NCI-H82 treated with DMSO at 0.1 percent for 48 hours (cell line): Measurements from ENCODE around the gene SYDE2.
"Not testable (repeated sequence)": the region's sequence is repeated elsewhere in the genome, so short reads cannot be mapped to it uniquely, and the experiment has no call there.

Source experiments
- DNase-seq: peaks from one replicate; lab custom pipeline; 2025; ENCODE audit not compliant: unreplicated experiment; lab: John Stamatoyannopoulos, UW

The SYDE2 gene

DNA sequence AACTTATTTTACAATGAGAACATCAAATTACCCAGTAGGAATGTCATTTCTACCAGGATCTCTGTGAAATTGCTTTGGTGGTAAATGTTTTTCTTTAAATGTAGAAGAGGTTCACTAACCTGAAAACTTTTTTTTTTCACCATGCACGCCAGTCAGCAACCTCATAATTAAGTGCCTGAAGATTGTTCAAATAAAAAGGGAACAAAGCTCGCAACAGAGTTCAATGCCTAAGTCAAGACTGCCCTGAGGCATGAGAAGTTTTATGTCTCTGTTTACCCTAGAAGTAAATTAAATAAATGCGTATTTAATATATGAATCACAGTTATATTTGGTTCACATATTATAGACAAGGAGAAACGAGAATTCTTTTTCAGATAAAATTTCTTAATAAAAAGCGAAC, 13.8 kb upstream of the SYDE2 start:
- DNase-seq: no peak

DNA sequence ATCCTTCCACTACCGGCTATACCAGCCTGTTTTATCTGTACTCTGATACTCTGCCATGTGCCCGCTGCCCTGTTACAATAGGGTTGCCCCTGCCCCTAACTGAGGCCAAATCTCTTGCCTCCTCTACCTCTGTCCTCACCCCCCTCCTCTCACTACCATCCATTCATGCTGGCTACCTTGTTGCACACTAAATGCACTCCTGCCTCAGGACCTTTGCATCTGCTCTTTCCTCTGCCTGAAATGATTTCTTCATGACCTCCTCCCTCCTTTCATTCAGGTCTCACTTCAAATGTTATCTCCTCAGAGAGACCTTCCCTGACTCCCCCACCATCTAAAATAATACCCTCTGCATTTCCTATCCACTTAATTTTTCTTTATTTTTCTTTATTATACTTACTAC, 7.7 kb upstream of the SYDE2 start:
- no peak for DNase-seq

DNA sequence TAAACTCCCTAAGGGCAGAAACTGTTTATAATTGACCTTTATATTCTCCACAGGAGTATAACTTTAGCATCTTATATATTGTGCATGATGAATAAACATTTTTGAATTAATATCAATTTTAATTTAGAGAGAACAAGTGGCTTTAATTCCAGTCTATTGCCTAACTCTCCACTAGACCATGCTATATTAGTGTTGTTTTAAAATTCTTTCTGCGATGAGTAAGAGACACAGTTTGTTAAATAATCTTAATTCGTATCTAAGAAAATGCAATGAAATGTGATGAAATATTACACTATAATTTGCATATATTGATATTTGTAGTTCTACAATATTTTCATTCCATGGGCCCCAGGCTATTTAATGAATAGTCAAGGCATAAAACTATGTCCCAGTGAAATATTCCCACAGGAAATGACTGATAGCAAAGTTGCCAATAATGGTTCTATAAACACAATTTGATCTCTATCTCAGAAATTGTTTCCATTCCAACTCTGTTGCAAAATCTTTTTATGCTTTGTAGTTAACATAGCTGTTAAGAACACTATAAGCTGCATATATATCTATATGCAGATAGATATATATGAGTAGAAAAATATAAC, 2.9 kb upstream of the SYDE2 start:
- DNase-seq: no peak

DNA sequence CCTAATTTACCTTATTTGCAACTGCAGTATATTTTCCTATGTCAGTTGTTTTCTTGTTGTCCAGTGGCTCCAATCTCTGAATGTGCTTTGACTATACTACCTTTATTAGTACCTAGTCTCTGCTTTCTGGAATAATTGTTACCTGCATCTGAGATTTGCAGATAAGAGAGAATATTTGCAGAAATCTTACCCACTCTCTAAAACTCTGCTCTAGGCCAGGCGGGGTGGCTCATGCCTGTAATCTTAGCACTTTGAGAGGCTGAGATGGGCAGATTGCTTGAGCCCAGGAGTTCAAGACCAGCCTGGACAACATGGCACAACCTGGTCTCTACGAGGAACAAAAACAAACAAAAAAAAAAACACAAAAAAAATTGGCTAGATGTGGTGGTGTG, 2.0 kb upstream of the SYDE2 start:
- no peak for DNase-seq

DNA sequence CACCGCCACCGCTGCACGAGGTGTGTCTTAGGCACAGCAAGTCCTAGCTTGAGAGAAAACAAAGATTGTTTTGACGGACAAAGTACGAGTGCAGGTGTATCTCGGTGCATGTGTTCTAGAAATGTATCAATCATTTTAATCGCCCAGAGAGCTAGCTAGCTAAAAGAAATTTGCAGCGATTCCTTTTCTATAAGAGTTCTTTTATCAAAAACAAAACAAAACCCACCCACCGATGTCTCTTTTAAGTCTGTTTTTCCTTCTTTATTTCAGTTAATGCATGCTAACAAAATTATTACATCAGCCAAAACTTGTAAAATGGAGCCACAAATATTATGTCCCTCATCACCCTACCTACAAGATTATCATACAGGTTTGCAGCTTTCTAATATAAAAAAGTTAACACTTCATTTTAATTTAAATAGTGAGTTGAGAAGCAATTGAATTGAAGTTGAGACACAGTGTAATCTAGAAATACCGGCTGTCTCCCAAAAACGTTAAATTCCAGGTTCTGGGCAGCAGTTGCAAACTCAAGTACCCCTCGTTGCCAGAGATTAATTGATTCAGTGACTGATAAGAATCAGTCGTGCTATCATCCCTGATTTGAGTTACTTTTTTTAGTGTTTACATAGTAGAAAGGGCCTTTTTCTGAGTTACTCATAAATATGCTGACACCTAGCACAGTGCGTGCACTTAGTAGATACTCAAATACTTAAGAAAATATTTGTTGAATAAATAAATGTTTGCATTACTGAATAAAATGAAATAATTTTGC, 1.5 kb upstream of the SYDE2 start:
- DNase-seq: no peak

DNA sequence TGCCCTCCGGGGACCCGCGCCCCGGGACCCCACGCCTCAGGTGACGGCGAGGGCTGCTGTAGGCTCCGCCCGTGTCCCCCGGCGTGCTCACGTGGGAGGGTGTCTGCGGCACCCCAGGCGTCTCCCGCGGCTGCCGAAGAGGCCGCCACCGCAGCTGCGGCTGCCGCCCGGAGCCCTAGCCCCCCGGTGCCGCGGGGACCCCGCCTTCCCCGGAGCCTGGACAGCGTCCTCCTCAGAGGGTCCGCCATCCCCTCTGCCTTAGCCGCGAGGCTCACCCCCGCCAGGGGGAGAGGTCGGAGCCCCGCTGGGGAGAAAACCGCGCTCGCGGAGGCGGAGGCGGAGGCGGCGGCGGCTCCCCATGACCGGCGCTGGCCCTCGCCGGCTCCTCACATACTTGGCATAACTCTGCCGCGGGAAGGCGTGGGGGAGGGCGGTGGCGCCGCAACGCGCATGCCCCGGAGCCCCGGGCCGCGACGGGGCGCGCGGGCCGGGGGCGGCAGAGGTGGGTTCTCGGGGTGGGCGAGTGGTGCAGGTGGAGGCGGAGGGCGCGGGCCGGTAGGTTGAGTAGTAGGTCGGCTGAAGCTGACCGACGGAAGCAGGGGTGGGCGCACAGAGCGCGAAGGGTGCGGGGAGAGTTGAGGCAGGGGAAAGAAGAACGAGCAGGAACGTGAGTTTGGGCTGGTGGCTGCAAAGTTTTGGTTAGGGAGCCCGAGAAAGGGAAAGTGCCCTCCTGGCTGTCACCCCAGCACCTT, 700 bp upstream of the SYDE2 start:
- no peak for DNase-seq

DNA sequence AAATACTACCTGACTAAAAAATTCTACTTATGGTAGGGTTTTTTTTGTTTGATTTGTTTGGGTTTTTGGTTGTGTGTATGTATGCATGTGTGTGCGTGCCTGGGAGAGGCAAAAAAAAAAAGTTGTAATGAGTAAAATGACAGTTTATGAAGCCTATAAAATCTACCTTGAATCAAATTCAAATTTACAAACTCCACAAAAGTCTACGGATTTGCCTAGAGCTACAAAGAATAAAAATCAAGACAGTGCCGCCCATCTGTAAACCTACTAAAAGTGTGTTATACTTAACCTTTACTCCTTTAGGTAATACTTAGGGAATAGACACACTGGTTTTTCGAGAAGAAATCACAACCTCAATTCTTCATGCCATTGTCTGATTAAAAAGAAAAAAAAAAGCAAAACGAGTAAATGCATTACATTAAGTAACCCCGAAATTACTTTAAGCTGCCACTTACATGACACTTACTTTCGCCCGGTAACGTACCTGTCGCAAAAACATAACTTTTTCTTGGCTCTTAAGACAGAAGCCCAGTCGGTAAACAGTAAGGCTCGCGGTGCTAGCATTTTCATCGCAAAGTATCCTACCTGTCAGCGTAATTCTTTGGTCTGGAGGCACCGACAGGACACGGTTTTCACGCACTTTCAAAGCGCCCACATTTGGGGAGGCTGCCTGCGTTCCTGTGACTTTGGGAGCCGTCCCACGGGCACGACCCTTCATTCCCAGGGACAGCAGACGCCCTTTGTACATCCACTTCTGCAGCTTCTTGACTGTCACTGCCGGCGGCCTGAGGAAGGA, 951 bp downstream of the SYDE2 start:
- DNase-seq: no peak

DNA sequence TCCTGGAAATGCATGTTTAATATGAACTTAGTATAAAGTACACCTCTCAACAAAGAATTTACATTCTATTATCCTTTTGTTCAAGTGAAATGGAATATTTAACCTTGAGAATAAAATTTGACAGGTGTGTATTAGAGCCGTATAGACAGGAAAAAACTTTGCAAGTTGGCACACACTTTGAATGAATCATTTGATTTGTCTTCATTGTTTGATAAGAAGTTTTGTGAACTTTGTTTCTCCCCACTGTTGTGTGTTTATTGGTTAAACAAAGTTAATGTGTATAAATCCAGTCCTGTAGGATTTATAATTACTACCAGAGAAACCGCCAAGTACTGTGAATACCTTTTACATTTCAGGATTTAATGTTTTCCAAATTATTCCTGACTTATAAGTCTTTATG, 2.0 kb downstream of the SYDE2 start:
- no peak for DNase-seq

DNA sequence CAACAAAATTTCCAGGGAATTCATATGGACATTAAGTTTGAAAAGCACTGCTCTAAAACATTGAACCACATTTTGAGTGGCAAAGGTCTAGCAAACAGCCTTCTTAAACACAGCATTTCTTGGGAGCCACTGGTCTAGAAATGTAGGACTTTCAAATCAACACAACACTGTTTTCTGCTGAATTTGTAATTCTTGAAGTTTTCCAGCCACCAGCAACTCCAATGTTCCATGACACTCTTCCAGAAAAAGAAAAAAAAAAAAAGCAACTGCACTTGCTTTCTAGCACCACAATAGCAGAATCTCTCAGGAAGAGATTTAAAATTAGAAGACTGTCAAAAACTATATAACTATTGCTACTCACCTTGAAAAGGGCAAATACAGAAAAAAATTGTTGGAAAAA, 4.5 kb downstream of the SYDE2 start:
- no peak for DNase-seq

DNA sequence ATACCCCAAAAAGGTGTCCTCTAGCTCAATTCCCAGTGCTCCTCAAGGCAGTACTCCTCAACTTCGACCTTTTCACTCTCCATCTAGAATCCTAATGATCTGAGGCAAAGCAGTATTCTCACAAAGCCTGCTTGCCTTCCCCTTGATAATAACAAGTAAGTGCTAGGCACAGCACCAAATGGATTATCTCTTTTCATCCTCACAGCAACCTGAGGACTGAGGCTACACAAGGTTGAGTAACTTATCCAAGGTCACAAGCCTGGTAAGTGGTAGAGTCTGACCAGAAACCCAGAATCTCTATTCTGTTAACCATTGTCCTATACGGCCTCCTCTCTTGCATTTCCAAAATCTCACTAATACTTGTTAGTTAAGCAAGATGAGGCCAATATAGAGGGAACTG, 5.1 kb downstream of the SYDE2 start:
- peak; percentile 34 for DNase-seq

DNA sequence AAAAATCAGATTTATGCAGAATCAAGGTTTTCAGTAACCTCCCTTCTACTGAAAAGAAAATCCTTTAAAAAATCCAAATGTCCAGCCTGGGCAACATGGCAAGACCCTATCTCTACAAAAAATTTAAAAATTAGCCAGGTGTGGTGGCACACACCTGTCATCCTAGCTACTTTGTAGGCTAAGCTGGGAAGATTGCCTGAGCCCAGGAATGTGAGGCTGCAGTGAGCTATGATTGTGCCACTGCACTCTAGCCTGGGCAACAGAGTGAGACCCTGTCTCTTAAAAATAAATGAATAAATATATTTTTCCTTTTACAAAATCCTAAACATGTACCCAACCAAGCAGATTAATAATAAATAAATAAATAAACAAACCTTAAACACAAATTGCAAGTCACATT, 8.7 kb downstream of the SYDE2 start:
- not testable (repeated sequence) for DNase-seq

DNA sequence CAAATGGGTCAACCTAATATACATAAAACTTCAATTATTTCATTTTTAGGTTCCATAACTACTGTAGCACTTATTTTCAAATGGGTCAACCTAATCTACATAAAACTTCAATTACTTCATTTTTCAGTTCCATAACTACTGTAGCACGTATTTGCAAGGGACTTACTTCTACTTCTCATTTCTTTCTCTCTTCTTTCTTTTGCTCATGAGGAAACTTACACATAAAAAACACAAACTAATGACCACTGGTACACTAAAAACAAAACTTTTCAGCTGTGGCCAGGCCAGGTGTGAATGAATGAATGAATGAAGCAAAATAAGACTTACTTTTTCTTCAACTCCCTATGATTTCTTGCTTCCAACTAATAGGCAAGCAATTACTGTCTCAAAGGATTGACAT, 11.7 kb downstream of the SYDE2 start:
- no peak for DNase-seq

DNA sequence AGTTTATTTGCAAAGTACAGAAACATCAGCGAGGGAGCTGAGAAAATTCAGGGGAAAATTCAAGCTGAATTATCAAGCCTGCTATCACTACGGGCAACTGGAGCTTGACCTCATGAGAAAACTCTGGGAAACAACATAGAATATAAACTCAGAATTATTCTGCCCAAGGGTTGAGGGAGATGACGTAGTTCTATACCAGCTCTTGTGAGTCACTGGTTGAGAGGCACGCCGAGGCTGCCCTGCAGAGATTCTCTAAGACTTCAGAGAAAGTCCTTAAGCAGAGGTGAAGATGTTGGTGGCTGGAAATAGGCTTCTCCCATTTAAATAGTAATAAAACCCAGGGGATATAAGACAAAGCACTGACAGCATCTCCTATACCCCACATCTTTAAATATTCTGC, 12.3 kb downstream of the SYDE2 start:
- no peak for DNase-seq

DNA sequence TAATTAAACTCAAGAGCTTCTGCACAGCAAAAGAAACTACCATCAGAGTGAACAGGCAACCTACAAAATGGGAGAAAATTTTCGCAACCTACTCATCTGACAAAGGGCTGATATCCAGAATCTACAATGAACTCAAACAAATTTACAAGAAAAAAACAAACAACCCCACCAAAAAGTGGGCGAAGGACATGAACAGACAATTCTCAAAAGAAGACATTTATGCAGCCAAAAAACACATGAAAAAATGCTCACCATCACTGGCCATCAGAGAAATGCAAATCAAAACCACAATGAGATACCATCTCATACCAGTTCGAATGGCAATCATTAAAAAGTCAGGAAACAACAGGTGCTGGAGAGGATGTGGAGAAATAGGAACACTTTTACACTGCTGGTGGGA, 13.8 kb downstream of the SYDE2 start:
- DNase-seq: not testable (repeated sequence)

DNA sequence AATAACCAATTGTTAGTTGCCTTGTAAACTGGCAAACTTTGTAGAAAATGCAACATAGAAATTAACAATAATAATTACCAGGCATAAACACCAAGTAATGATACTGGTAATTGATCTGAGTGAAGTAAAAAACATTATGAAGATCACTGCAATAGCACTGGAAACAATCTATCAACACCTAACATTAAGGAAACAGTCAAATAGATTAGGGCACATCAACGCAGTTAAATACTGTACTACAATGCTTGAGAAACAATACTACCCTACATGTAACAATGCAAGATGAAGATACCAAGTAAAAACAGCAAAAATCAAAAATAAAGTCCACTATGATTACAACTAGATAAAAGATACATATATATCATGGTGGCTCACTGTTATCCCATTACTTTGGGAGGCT, 16.6 kb downstream of the SYDE2 start:
- no peak for DNase-seq

DNA sequence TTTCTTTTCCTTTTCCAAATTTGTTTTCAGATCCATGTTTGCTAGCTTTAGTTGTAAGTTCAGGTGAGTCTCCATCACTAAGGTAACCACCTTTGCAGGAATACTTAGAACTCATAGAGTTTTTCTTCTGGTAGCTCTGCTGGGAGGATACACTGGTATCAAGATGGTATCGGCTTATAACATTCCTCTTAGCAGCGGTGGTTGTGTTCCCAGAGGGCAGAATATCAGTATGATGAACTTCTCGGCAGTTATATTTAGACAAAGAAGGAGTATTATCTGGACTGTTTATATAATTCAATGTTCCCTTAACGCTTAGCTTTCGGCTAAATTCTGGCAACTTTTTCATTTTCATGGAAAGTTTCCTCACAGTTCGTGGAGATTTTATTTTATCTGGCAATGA, 18.1 kb downstream of the SYDE2 start:
- no peak for DNase-seq

DNA sequence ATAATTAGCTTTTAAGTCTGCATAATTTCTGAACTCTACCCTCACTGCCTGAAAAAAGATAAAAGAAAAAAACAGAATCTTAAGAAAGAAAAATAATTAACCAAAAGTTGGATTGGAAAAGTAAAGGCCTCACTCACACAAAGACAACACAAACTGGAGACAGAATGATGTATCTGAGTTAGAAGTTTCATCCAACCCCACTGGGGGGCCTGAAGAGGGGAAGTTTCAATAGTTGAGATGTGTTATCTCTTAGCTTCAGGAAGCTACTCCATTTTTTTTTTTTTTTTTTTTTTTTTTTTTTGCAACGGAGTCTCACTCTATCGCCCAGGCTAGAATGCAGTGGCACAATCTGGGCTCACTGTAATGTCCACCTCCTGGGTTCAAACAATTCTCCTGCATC, 19.9 kb downstream of the SYDE2 start:
- no peak for DNase-seq

DNA sequence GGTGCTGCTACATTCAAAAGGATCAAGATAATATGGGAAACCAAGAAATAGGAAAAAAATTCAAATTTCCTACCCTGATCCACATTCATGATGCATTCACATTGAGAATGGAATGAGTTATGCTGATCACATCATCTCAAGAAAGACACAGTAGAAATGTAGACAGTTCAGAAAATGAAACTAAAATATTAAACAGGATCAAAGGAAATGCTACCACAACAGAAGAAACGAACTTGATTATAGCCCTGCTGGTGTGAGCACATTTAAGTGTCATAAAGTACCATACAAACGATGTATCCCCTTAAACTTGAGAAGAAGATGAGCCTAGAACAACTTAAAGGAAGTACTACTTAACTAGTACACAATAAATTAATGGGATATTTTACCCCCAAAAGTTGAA, 21.3 kb downstream of the SYDE2 start:
- DNase-seq: no peak

DNA sequence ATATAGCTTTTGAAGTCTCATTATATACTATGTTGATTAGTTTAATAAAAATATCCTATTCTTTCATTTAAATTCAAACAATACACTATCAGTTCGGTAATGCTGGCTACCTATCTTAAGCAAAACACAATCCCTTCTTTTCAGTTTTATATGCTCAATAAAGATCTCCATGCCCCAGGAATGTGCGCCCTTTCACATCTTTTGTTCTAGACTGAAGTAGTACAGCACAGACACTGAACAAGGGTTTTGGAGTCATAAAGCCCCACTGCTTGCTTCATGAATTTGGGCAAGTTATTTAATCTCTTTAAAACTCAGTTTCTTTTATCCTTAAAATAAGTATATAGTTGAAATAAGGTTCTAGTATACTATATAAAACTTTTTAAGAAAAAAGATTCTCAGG, 22.4 kb downstream of the SYDE2 start:
- DNase-seq: no peak

DNA sequence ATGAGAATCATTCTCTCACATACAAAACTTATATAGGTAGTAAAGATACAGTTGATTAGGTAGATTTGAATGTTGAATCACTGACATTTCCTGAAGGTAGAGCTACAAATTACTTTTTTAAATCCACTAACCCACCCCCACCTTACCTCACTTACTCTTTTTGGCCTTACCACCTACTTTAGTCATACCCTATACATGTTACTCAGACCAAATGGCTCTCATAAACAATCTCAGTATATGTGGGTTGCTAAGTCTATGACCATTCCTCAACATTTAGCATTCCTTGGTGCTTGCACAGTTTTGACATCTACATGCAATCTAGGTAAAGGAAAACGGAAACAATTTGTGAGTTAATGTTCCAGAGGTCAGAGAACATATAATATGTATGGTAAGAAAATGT, 26.3 kb downstream of the SYDE2 start:
- DNase-seq: no peak

DNA sequence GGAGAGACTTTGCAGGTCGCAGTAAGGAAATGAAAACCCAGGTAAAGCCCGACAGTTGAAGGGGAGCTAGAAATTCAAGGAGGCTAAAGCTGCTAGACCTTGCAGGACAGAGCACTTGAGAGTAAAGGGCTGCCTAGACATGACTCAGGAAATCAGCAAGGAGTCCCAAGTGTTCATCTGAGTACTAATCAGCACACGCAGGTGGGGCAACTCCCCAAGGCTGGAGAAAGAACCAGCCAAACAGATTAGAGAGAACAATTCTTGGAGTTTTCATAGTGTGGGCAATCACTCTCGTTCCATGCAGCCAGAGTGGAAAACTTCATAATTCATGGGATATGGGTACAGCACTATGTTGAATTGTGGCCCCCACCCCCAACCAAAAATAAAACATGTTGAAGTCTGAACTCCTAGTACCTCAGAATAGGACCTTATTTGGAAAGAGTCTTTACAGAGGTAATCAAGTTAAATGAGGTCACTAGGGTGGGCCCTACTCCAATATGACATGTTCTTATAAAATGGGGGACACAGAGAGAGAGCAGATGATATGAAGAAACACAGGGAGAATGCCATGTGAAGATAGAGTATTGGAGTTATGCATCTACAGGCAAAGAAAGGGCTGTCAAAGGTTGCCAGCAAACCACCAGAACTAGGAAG, 28.0 kb downstream of the SYDE2 start:
- DNase-seq: no peak
